Esophagus squamous epithelium (tissue), 5 donors: ENCODE data around the gene ATP2C1. TPM values are rescaled to one million over a fixed set of nuclear protein-coding genes. Genes with fewer than 3 reads are reported as not detected.
A peak's percentile ranks its signal among the peaks of the same experiment; 100 is the strongest.

Experiments used
- DNase-seq: peaks from one replicate; lab custom pipeline; 2025; lab: John Stamatoyannopoulos, UW
- H3K27ac ChIP-seq, 4 donors: fragments of 200-600 bp; sonication (generic); one replicate each; pipeline ENCODE4 v1.5.1; 2016 to 2019; ENCODE audit warnings: mild to moderate bottlenecking in 1 of 4
- H3K27me3 ChIP-seq, 4 donors: fragments of 200-600 bp; sonication (generic); 1 replicate in 3 of 4; 2 replicates in 1 of 4; pipeline versions ENCODE4 v1.5.1 to v1.6.0; 2017 to 2021; ENCODE audit warnings: antibody characterized with exemption in 1 of 4
- H3K36me3 ChIP-seq, 3 donors: fragments of 200-600 bp; sonication (generic); one replicate each; pipeline ENCODE4 v1.5.1; 2016 to 2019
- H3K4me1 ChIP-seq, 3 donors: fragments of 200-600 bp; sonication (generic); one replicate each; pipeline ENCODE4 v1.5.1; 2017 to 2019
- H3K4me3 ChIP-seq, 4 donors: fragments of 200-600 bp; sonication (generic); 1 replicate in 3 of 4; 2 replicates in 1 of 4; pipeline ENCODE4 v1.5.1; 2016 to 2019; ENCODE audit warnings: mild to moderate bottlenecking in 2 of 4, moderate library complexity in 1 of 4
- H3K9me3 ChIP-seq, 3 donors: fragments of 200-600 bp; sonication (generic); one replicate each; pipeline ENCODE4 v1.5.1; 2016 to 2019
- CTCF ChIP-seq, 6 experiments: fragments of 450-650 bp in 4 of 6; fragments of 200-600 bp in 2 of 6; sonication (generic) in 2 of 6; IDR thresholded peaks; one replicate each; pipeline ENCODE4 v1.5.1; 2016 to 2019; ENCODE audit warnings: antibody characterized with exemption in 6 of 6, mild to moderate bottlenecking in 4 of 6, moderate library complexity in 4 of 6
- POLR2A ChIP-seq, 4 donors: fragments of 450-650 bp; IDR thresholded peaks; one replicate each; pipeline ENCODE4 v1.6.1; 2017; ENCODE audit warnings: antibody characterized with exemption in 4 of 4, mild to moderate bottlenecking in 4 of 4, moderate library complexity in 3 of 4
- WGBS, 2 donors: methylation state at CpG; one replicate each; pipeline ENCODE4 v1.1.5; 2018; 5-methylcytosine and 5-hydroxymethylcytosine counted together
- intact Hi-C: fragments of 100-400 bp; cut with DNase I; formaldehyde crosslinking; loops from one replicate; pipeline ENCODE4 v1.15.0; 2022
- total RNA-seq, 4 donors: library from RNA; depleted of rRNA; stranded (reverse); fragments of >200 nt; gene quantifications; one replicate each; pipeline ENCODE4 v1.1.0, GENCODE V29; 2016
- donor health status: DM: yes; HTN: yes; CAD: no.

Gene ATP2C1
- total RNA-seq, 4 donors from 2014 or later = 27.6 to 44.2 (median 37.7) TPM

GRCh38 chr3:130850044-130850797, 43.7 kb upstream of the ATP2C1 start:
- Histone ChIP-seq H3K36me3 (no peaks in the 10 kb centered on the region), H3K4me1 (peaks cover 0 to 42% (median 17%) of the 10 kb centered on the region in 3 donors), H3K27ac (peak overlapping the region in 3 of 4 donors; percentile 55 to 78 (median 57)), H3K27me3 (no peaks in the 10 kb centered on the region), H3K9me3 (no peaks in the 10 kb centered on the region), H3K4me3 (peak overlapping the region in 3 of 4 donors; percentile 10 to 45 (median 22))
- intact Hi-C loops = no loop called here
- no peak for TF ChIP-seq CTCF (IDR thresholded peaks at IDR 0.05)
- TF ChIP-seq POLR2A (IDR thresholded peaks at IDR 0.05) = no peak
- no peak for DNase-seq
- 6 to 8% methylated on average over 8 of the region's 8 CpGs for WGBS, 2 donors

GRCh38 chr3:130850843-130851242, 43.0 kb upstream of the ATP2C1 start:
- peak overlapping the region in 3 of 4 donors; percentile 55 to 78 (median 57) for H3K27ac ChIP-seq
- 12 to 17% methylated on average over 7 of the region's 7 CpGs for WGBS, 2 donors
- TF ChIP-seq CTCF (IDR thresholded peaks at IDR 0.05) = no peak
- no peak for TF ChIP-seq POLR2A (IDR thresholded peaks at IDR 0.05)
- intact Hi-C loops = no loop called here
- H3K4me1 ChIP-seq = peaks cover 0 to 42% (median 17%) of the 10 kb centered on the region in 3 donors
- no peaks in the 10 kb centered on the region for H3K27me3 ChIP-seq
- no peaks in the 10 kb centered on the region for H3K9me3 ChIP-seq
- peak overlapping the region in 3 of 4 donors; percentile 10 to 45 (median 22) for H3K4me3 ChIP-seq
- DNase-seq = no peak
- no peaks in the 10 kb centered on the region for H3K36me3 ChIP-seq

- Histone ChIP-seq H3K9me3 (no peaks in the 10 kb centered on the region), H3K4me3 (peak overlapping the region in 1 of 4 donors; percentile 45), H3K27me3 (no peaks in the 10 kb centered on the region), H3K4me1 (peaks cover 0 to 42% (median 17%) of the 10 kb centered on the region in 3 donors), H3K36me3 (no peaks in the 10 kb centered on the region), H3K27ac (peak overlapping the region in 3 of 4 donors; percentile 55 to 78 (median 57))
- intact Hi-C loops = no loop called here
- TF ChIP-seq POLR2A (IDR thresholded peaks at IDR 0.05) (no peak), CTCF (IDR thresholded peaks at IDR 0.05) (no peak)
- no peak for DNase-seq
Observed at GRCh38 chr3:130851277-130851676, 42.6 kb upstream of the ATP2C1 start.

GRCh38 chr3:130853581-130853980, 40.3 kb upstream of the ATP2C1 start:
- no peak overlapping the region for H3K27ac ChIP-seq
- no peaks in the 10 kb centered on the region for H3K27me3 ChIP-seq
- no peak for TF ChIP-seq POLR2A (IDR thresholded peaks at IDR 0.05)
- TF ChIP-seq CTCF (IDR thresholded peaks at IDR 0.05) = no peak
- no peaks in the 10 kb centered on the region for H3K9me3 ChIP-seq
- H3K4me1 ChIP-seq = peaks cover 0 to 45% (median 17%) of the 10 kb centered on the region in 3 donors
- H3K4me3 ChIP-seq = no peak overlapping the region
- no peak for DNase-seq
- WGBS, 2 donors = 63 to 74% methylated on average over 2 of the region's 2 CpGs
- H3K36me3 ChIP-seq = no peaks in the 10 kb centered on the region
- intact Hi-C loops = no loop called here

GRCh38 chr3:130854208-130854864, 39.5 kb upstream of the ATP2C1 start:
- no peak for DNase-seq
- Histone ChIP-seq H3K27me3 (no peaks in the 10 kb centered on the region), H3K4me1 (peaks cover 0 to 37% (median 17%) of the 10 kb centered on the region in 3 donors), H3K9me3 (no peaks in the 10 kb centered on the region), H3K36me3 (no peaks in the 10 kb centered on the region), H3K27ac (no peak overlapping the region), H3K4me3 (no peak overlapping the region)
- TF ChIP-seq CTCF (IDR thresholded peaks at IDR 0.05) = no peak
- no peak for TF ChIP-seq POLR2A (IDR thresholded peaks at IDR 0.05)
- intact Hi-C loops = no loop called here
- 79 to 89% methylated on average over 4 to 5 of the region's 5 CpGs for WGBS, 2 donors
